ENCODE measurements around the gene CHKA. TPM values are rescaled to one million over a fixed set of nuclear protein-coding genes. Genes with fewer than 3 reads are reported as not detected.

CHKA gene
- 10 to 100 TPM; 15.2 to 19.9 TPM for total RNA-seq
- polyA plus RNA-seq, result 1 to 10 TPM; 8.2 to 8.9 TPM
- long read RNA-seq, donor 1, partial matches to known transcripts, result 5 of 6 reads
- long read RNA-seq, donor 1, other reads (novel, unspliced or antisense), result 1 of 6 reads
- long read RNA-seq, donor 2, partial matches to known transcripts, result 1 of 9 reads
- long read RNA-seq, donor 2, other reads (novel, unspliced or antisense), result 5 of 9 reads

DNA sequence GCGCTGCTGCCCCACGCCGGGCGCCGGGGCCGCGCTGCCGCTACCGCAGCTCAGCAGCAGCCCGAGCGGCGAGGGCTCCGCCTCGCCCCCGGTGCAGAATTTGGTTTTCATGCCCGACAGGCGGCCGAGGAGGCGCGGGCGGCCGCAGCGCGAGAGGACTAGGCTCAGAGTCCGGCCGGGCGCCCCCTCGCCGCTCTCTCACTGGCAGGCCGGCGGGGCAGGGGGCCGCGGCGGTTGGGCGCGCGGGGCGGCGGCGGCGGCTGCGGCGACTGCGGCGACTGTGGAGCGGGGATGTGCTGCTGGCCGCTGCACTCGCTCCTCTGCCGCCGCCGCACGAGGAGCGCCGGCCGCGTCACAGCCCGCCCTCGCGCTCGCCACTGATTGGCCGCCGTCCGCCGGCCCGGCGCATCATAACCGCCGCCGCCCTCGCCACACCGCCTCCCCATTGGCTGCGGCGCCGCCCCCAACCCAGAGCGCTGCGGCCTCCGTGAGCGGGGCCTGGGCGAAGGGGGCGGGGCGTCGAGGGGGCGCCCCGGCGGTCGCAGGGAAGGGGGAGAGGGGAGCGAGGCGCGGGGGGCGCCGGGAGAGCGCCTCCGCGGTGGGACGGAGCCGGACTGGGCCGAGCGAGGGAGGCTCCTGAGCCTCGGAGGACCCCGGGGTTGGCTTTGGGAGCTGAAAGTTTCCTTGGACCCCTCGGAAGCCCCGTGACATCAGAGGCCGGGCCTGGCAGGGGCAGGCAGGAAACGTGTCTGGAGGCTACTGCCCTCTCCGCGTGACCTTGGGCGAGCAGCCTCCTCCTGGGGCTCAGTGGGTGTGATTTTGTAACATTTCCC is at the start of gene CHKA:
Gene CHKA (minus strand): TSS at position 322 of the 833 bp plus-strand sequence. CDS start 211 bp downstream, at position 111.
- H3K9me3 ChIP-seq (ENCODE audit: control insufficient read depth, low read length), result no peaks in the 10 kb centered on the region
- peak within 1 kb of the TSS; percentile 66 to 86 for H3K4me3 ChIP-seq (ENCODE audit: low read length in 2 of 2)
- no peaks in the 10 kb centered on the region for H3K4me1 ChIP-seq (ENCODE audit: control insufficient read depth in 1 of 2, insufficient read depth in 2 of 2, low read length in 2 of 2)
- intact Hi-C loops (cut with DNase I), result loop anchor here in 1 of 2 donors (5.0 kb wide), 1 partner anchor 109 kb away; the partner anchor contains the start of gene ALDH3B1
- H3K36me3 ChIP-seq (ENCODE audit: control insufficient read depth in 1 of 2, insufficient read depth in 2 of 2, low read length in 1 of 2), result no peaks in the 10 kb centered on the region
- WGBS, 2 donors, result 1% methylated on average over 65 to 107 of the region's 107 CpGs
- no peaks in the 10 kb centered on the region for H3K27me3 ChIP-seq (ENCODE audit: control insufficient read depth in 1 of 2, insufficient read depth in 2 of 2, low read length in 1 of 2)
- H3K27ac ChIP-seq (ENCODE audit: low read depth in 1 of 2, low read length in 2 of 2), result peak within 1 kb of the TSS; percentile 76 to 86
- peak; percentile 98 for ATAC-seq (ENCODE audit: low FRiP score)
- DNase-seq, result peak; percentile 95 to 97

GRCh38 chr11:68169442-68169841 is 48.3 kb upstream of the CHKA start:
- no peak for ATAC-seq (ENCODE audit: low FRiP score)
- H3K36me3 ChIP-seq (ENCODE audit: control insufficient read depth in 1 of 2, insufficient read depth in 2 of 2, low read length in 1 of 2), result peaks cover 16 to 20% of the 10 kb centered on the region in 2 donors

GRCh38 chr11:68168694-68169093 is 47.5 kb upstream of the CHKA start:
- 97% methylated on average over 5 of the region's 5 CpGs for WGBS, 2 donors
- H3K4me1 ChIP-seq (ENCODE audit: control insufficient read depth in 1 of 2, insufficient read depth in 2 of 2, low read length in 2 of 2), result no peaks in the 10 kb centered on the region
- DNase-seq, result no peak
- intact Hi-C loops (cut with DNase I), result no loop called here
- no peak for ATAC-seq (ENCODE audit: low FRiP score)
- H3K27me3 ChIP-seq (ENCODE audit: control insufficient read depth in 1 of 2, insufficient read depth in 2 of 2, low read length in 1 of 2), result no peaks in the 10 kb centered on the region
- peaks cover 18 to 23% of the 10 kb centered on the region in 2 donors for H3K36me3 ChIP-seq (ENCODE audit: control insufficient read depth in 1 of 2, insufficient read depth in 2 of 2, low read length in 1 of 2)
- H3K4me3 ChIP-seq (ENCODE audit: low read length in 2 of 2), result no peak overlapping the region
- no peak overlapping the region for H3K27ac ChIP-seq (ENCODE audit: low read depth in 1 of 2, low read length in 2 of 2)
- no peaks in the 10 kb centered on the region for H3K9me3 ChIP-seq (ENCODE audit: control insufficient read depth, low read length)

More at GRCh38 chr11:68169442-68169841, 48.3 kb upstream of the CHKA start:
- H3K9me3 ChIP-seq (ENCODE audit: control insufficient read depth, low read length), result no peaks in the 10 kb centered on the region
- no peak overlapping the region for H3K4me3 ChIP-seq (ENCODE audit: low read length in 2 of 2)
- intact Hi-C loops (cut with DNase I), result no loop called here
- no peak overlapping the region for H3K27ac ChIP-seq (ENCODE audit: low read depth in 1 of 2, low read length in 2 of 2)
- no peak for DNase-seq
- H3K4me1 ChIP-seq (ENCODE audit: control insufficient read depth in 1 of 2, insufficient read depth in 2 of 2, low read length in 2 of 2), result no peaks in the 10 kb centered on the region
- no peaks in the 10 kb centered on the region for H3K27me3 ChIP-seq (ENCODE audit: control insufficient read depth in 1 of 2, insufficient read depth in 2 of 2, low read length in 1 of 2)

DNA sequence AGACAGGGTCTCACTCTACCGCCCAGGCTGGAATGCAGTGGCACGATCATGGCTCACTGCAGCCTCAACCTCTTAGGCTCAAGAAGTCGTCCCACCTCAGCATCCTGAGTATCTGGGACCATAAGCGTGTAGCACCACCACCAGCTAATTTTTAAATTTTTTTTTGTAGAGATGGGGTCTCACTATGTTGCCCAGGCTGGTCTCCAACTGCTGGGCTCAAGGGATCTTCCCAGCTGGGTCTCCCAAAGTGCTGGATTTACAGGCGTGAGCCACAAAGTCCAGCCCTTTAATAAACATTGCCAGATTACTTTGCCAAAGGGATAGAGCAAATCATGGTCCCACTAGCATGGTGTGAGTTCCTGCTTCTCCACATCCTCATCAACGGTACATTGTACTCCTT is 46.3 kb upstream of the CHKA start:
- no peak overlapping the region for H3K4me3 ChIP-seq (ENCODE audit: low read length in 2 of 2)
- no peaks in the 10 kb centered on the region for H3K9me3 ChIP-seq (ENCODE audit: control insufficient read depth, low read length)
- DNase-seq (no peak), ATAC-seq (ENCODE audit: low FRiP score) (no peak)
- 88 to 89% methylated on average over 6 of the region's 6 CpGs for WGBS, 2 donors
- no peaks in the 10 kb centered on the region for H3K27me3 ChIP-seq (ENCODE audit: control insufficient read depth in 1 of 2, insufficient read depth in 2 of 2, low read length in 1 of 2)
- intact Hi-C loops (cut with DNase I), result no loop called here
- no peak overlapping the region for H3K27ac ChIP-seq (ENCODE audit: low read depth in 1 of 2, low read length in 2 of 2)
- H3K36me3 ChIP-seq (ENCODE audit: control insufficient read depth in 1 of 2, insufficient read depth in 2 of 2, low read length in 1 of 2), result peaks cover 18 to 19% of the 10 kb centered on the region in 2 donors
- H3K4me1 ChIP-seq (ENCODE audit: control insufficient read depth in 1 of 2, insufficient read depth in 2 of 2, low read length in 2 of 2), result no peaks in the 10 kb centered on the region

GRCh38 chr11:68166969-68167368 is 45.8 kb upstream of the CHKA start:
- Histone ChIP-seq H3K4me3 (ENCODE audit: low read length in 2 of 2) (no peak overlapping the region), H3K4me1 (ENCODE audit: control insufficient read depth in 1 of 2, insufficient read depth in 2 of 2, low read length in 2 of 2) (no peaks in the 10 kb centered on the region), H3K27me3 (ENCODE audit: control insufficient read depth in 1 of 2, insufficient read depth in 2 of 2, low read length in 1 of 2) (no peaks in the 10 kb centered on the region), H3K9me3 (ENCODE audit: control insufficient read depth, low read length) (no peaks in the 10 kb centered on the region), H3K36me3 (ENCODE audit: control insufficient read depth in 1 of 2, insufficient read depth in 2 of 2, low read length in 1 of 2) (peaks cover 18 to 19% of the 10 kb centered on the region in 2 donors), H3K27ac (ENCODE audit: low read depth in 1 of 2, low read length in 2 of 2) (no peak overlapping the region)
- ATAC-seq (ENCODE audit: low FRiP score), result no peak
- WGBS, 2 donors, result 62 to 71% methylated on average over 4 of the region's 4 CpGs
- intact Hi-C loops (cut with DNase I), result no loop called here
- DNase-seq, result no peak

DNA sequence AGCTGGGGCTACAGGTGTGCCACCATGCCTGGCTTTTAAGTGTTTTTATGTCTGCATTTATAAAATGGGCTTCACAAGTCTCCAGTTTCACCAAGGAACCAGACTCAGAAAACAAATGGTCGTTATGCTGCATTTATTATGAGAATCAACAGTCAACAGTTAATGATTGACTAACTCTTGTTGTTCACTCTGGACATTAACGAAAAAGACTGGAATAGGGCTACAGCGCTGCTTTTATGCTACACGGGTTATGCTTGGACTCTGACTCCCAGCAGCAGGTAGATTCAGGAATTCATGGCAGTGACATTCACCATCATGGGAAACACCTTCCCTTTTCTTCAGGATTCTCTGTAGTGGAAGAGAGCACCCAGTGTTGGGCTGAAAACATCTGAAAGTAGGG is 44.4 kb upstream of the CHKA start:
- no peaks in the 10 kb centered on the region for H3K9me3 ChIP-seq (ENCODE audit: control insufficient read depth, low read length)
- H3K4me3 ChIP-seq (ENCODE audit: low read length in 2 of 2), result no peak overlapping the region
- ATAC-seq (ENCODE audit: low FRiP score) (no peak), DNase-seq (no peak)
- WGBS, 2 donors, result 88 to 92% methylated on average over 4 of the region's 4 CpGs
- H3K27ac ChIP-seq (ENCODE audit: low read depth in 1 of 2, low read length in 2 of 2), result no peak overlapping the region
- H3K36me3 ChIP-seq (ENCODE audit: control insufficient read depth in 1 of 2, insufficient read depth in 2 of 2, low read length in 1 of 2), result peaks cover 15 to 16% of the 10 kb centered on the region in 2 donors
- H3K4me1 ChIP-seq (ENCODE audit: control insufficient read depth in 1 of 2, insufficient read depth in 2 of 2, low read length in 2 of 2), result no peaks in the 10 kb centered on the region
- H3K27me3 ChIP-seq (ENCODE audit: control insufficient read depth in 1 of 2, insufficient read depth in 2 of 2, low read length in 1 of 2), result no peaks in the 10 kb centered on the region
- intact Hi-C loops (cut with DNase I), result no loop called here

GRCh38 chr11:68164437-68164836 is 43.2 kb upstream of the CHKA start:
- WGBS, 2 donors, result 92 to 94% methylated on average over 2 of the region's 2 CpGs
- no peaks in the 10 kb centered on the region for H3K4me1 ChIP-seq (ENCODE audit: control insufficient read depth in 1 of 2, insufficient read depth in 2 of 2, low read length in 2 of 2)
- peaks cover 7 to 11% of the 10 kb centered on the region in 2 donors for H3K36me3 ChIP-seq (ENCODE audit: control insufficient read depth in 1 of 2, insufficient read depth in 2 of 2, low read length in 1 of 2)
- ATAC-seq (ENCODE audit: low FRiP score), result no peak
- H3K9me3 ChIP-seq (ENCODE audit: control insufficient read depth, low read length), result no peaks in the 10 kb centered on the region
- H3K27me3 ChIP-seq (ENCODE audit: control insufficient read depth in 1 of 2, insufficient read depth in 2 of 2, low read length in 1 of 2), result no peaks in the 10 kb centered on the region
- intact Hi-C loops (cut with DNase I), result no loop called here
- H3K4me3 ChIP-seq (ENCODE audit: low read length in 2 of 2), result no peak overlapping the region
- no peak for DNase-seq
- H3K27ac ChIP-seq (ENCODE audit: low read depth in 1 of 2, low read length in 2 of 2), result no peak overlapping the region

GRCh38 chr11:68163691-68164090 is 42.5 kb upstream of the CHKA start:
- DNase-seq (no peak), ATAC-seq (ENCODE audit: low FRiP score) (no peak)
- Histone ChIP-seq H3K36me3 (ENCODE audit: control insufficient read depth in 1 of 2, insufficient read depth in 2 of 2, low read length in 1 of 2) (peaks cover 6 to 7% of the 10 kb centered on the region in 2 donors), H3K27ac (ENCODE audit: low read depth in 1 of 2, low read length in 2 of 2) (no peak overlapping the region), H3K4me3 (ENCODE audit: low read length in 2 of 2) (no peak overlapping the region), H3K27me3 (ENCODE audit: control insufficient read depth in 1 of 2, insufficient read depth in 2 of 2, low read length in 1 of 2) (no peaks in the 10 kb centered on the region), H3K4me1 (ENCODE audit: control insufficient read depth in 1 of 2, insufficient read depth in 2 of 2, low read length in 2 of 2) (no peaks in the 10 kb centered on the region), H3K9me3 (ENCODE audit: control insufficient read depth, low read length) (no peaks in the 10 kb centered on the region)
- 85 to 94% methylated on average over 11 of the region's 11 CpGs for WGBS, 2 donors
- intact Hi-C loops (cut with DNase I), result no loop called here

Data from aorta (tissue), 5 donors.